ENCODE data around the gene SNAPC5.
"Not testable (repeated sequence)": the region's sequence is repeated elsewhere in the genome, so short reads cannot be mapped to it uniquely, and the experiment has no call there.

The SNAPC5 gene

GRCh38 chr15:66489179-66489791, 8.3 kb downstream of the SNAPC5 start:
- DNase-seq, result no peak

GRCh38 chr15:66488525-66488924, 9.0 kb downstream of the SNAPC5 start:
- DNase-seq, result no peak

- DNase-seq, result no peak
Measured at GRCh38 chr15:66486887-66487286, 10.7 kb downstream of the SNAPC5 start.

- no peak for DNase-seq
Measured at GRCh38 chr15:66484539-66485112, 12.9 kb downstream of the SNAPC5 start.

GRCh38 chr15:66483131-66483566, 14.4 kb downstream of the SNAPC5 start:
- no peak for DNase-seq

GRCh38 chr15:66482539-66482938, 15.0 kb downstream of the SNAPC5 start:
- no peak for DNase-seq

GRCh38 chr15:66481107-66481856, 16.3 kb downstream of the SNAPC5 start:
- no peak for DNase-seq

GRCh38 chr15:66480267-66480666, 17.3 kb downstream of the SNAPC5 start:
- DNase-seq, result no peak

- no peak for DNase-seq
Measured at GRCh38 chr15:66477011-66477410, 20.6 kb downstream of the SNAPC5 start.

GRCh38 chr15:66476535-66476934, 21.0 kb downstream of the SNAPC5 start:
- no peak for DNase-seq

GRCh38 chr15:66474963-66475362, 22.6 kb downstream of the SNAPC5 start:
- no peak for DNase-seq

GRCh38 chr15:66474135-66474534, 23.4 kb downstream of the SNAPC5 start:
- no peak for DNase-seq

GRCh38 chr15:66472176-66472999, 25.2 kb downstream of the SNAPC5 start:
- peak; percentile 19 for DNase-seq

GRCh38 chr15:66470825-66471224, 26.7 kb downstream of the SNAPC5 start:
- not testable (repeated sequence) for DNase-seq

GRCh38 chr15:66467162-66468040, 30.2 kb downstream of the SNAPC5 start:
- DNase-seq, result not testable (repeated sequence)

- not testable (repeated sequence) for DNase-seq
Measured at GRCh38 chr15:66465294-66465693, 32.3 kb downstream of the SNAPC5 start.

GRCh38 chr15:66462627-66463026, 34.9 kb downstream of the SNAPC5 start:
- DNase-seq, result no peak

- no peak for DNase-seq
Measured at GRCh38 chr15:66461917-66462316, 35.6 kb downstream of the SNAPC5 start.

- not testable (repeated sequence) for DNase-seq
Measured at GRCh38 chr15:66461294-66461693, 36.3 kb downstream of the SNAPC5 start.

GRCh38 chr15:66459818-66460615, 37.5 kb downstream of the SNAPC5 start:
- DNase-seq, result no peak

- DNase-seq, result no peak
Measured at GRCh38 chr15:66456211-66456610, 41.4 kb downstream of the SNAPC5 start.

Measured in activated gamma-delta T cell treated with Interleukin-2 at 50 U/mL for 16 hours (primary cell).